ENCODE measurements around the gene MAP2K6. TPM values are rescaled to one million over a fixed set of nuclear protein-coding genes. Genes with fewer than 3 reads are reported as not detected.

MAP2K6 gene
- total RNA-seq, 1 experiment from 2014 or later = 17.7 TPM

- H3K79me2 ChIP-seq (ENCODE audit: insufficient read depth, low read length) = no peaks in the 10 kb centered on the region
- peaks cover 58% of the 10 kb centered on the region in 2 experiments for H3K4me1 Mint-ChIP-seq
- H3K4me2 ChIP-seq (ENCODE audit: insufficient read depth, insufficient read length, low read length) = no peak overlapping the region
These were observed 38.3 kb downstream of the MAP2K6 start for GRCh38 chr17:69452664-69453260.

More at GRCh38 chr17:69452664-69453260, 38.3 kb downstream of the MAP2K6 start:
- Histone ChIP-seq H3K23me2 (ENCODE audit: insufficient read length, low read depth, low read length, poor library complexity, severe bottlenecking) (no peaks in the 10 kb centered on the region), H3K79me1 (ENCODE audit: insufficient read depth, low read depth, low read length, poor library complexity, severe bottlenecking) (no peaks in the 10 kb centered on the region), H4K20me1 (ENCODE audit: control insufficient read depth, insufficient read depth, insufficient read length) (no peaks in the 10 kb centered on the region), H2AK5ac (ENCODE audit: insufficient read length, low read length) (no peak overlapping the region), H4K91ac (ENCODE audit: insufficient read length, low read depth, low read length) (no peak overlapping the region), H3K27me3 (ENCODE audit: insufficient read depth, low read length) (no peaks in the 10 kb centered on the region), H2BK20ac (ENCODE audit: low read depth, low read length, poor library complexity, severe bottlenecking) (no peak overlapping the region), H3K27ac (ENCODE audit: insufficient read length, low read depth, low read length) (no peak overlapping the region), H2AFZ (ENCODE audit: low read length) (no peak overlapping the region), H2BK12ac (ENCODE audit: insufficient read length, low read depth, low read length) (no peak overlapping the region), H3K9ac (ENCODE audit: extremely low read depth, insufficient read length, low read length) (no peak overlapping the region), H4K5ac (ENCODE audit: insufficient read length, low read depth, low read length) (no peak overlapping the region), H3K4me1 (ENCODE audit: insufficient read depth, low read length) (peaks cover 18% of the 10 kb centered on the region; the same call in 1 of the 2 replicates), H2BK120ac (ENCODE audit: low read depth, low read length, poor library complexity, severe bottlenecking) (no peak overlapping the region), H2BK15ac (ENCODE audit: low read depth, low read length) (no peak overlapping the region), H4K8ac (replicated peaks; ENCODE audit: insufficient read length, low read depth, low read length) (no peak overlapping the region), H3K56ac (ENCODE audit: insufficient read length, low read depth, low read length) (no peak overlapping the region), H3T11ph (ENCODE audit: low read length) (no peak overlapping the region), H3K9me3 (ENCODE audit: control insufficient read depth, low read depth, low read length) (no peaks in the 10 kb centered on the region), H3K14ac (ENCODE audit: insufficient read depth, low read length) (no peak overlapping the region), H2BK5ac (ENCODE audit: insufficient read length, low read length) (no peak overlapping the region), H3K4ac (ENCODE audit: low read depth, low read length) (no peak overlapping the region), H3K18ac (ENCODE audit: insufficient read length, low read depth, low read length) (no peak overlapping the region), H3K23ac (ENCODE audit: insufficient read length, low read depth, low read length) (no peak overlapping the region)
- DNase-seq = no peak
- H3K9me3 Mint-ChIP-seq = no peaks in the 10 kb centered on the region
- no CpG with 5 or more reads among the region's 8 CpGs for WGBS (ENCODE audit: extremely low coverage, insufficient read length, low lambda C conversion rate)
- no peak overlapping the region for H3K4me3 Mint-ChIP-seq
- no peak for TF ChIP-seq CTCF (conservative IDR thresholded peaks at IDR 0.05)
- no peaks in the 10 kb centered on the region for H3K27me3 Mint-ChIP-seq (ENCODE audit: low read depth)
- H3K36me3 Mint-ChIP-seq (ENCODE audit: insufficient read depth in 1 of 3, low read depth in 3 of 3) = peaks cover 1 to 5% (median 2%) of the 10 kb centered on the region in 3 experiments; a peak in 4 of 7 replicates
- peak overlapping the region in 1 of 3 experiments; percentile 87; a peak in 2 of 7 replicates for H3K27ac Mint-ChIP-seq
